Effector memory CD4-positive, alpha-beta T cell (primary cell): ENCODE results near the gene ZBTB43.

ENCODE experiments used
- DNase-seq, 3 donors: peaks; one replicate each; pipeline ENCODE4 v3.0.0-alpha.2; 2020
- H3K27ac ChIP-seq: 2 replicates; pipeline ENCODE4 v1.7.0; 2013; ENCODE audit warnings: mild to moderate bottlenecking, low read length, moderate library complexity; ENCODE audit not compliant: insufficient read depth, poor library complexity, severe bottlenecking
- H3K27me3 ChIP-seq: replicated peaks from 2 replicates; pipeline ENCODE4 v1.7.0; 2013; ENCODE audit warnings: mild to moderate bottlenecking, low read length; ENCODE audit not compliant: insufficient read depth, control insufficient read depth, poor library complexity, severe bottlenecking
- H3K36me3 ChIP-seq: 2 replicates; pipeline ENCODE4 v1.7.0; 2013; ENCODE audit warnings: mild to moderate bottlenecking, low read length, moderate library complexity; ENCODE audit not compliant: control insufficient read depth, insufficient read depth
- H3K4me1 ChIP-seq: 2 replicates; pipeline ENCODE4 v1.7.0; 2013; ENCODE audit warnings: low read length, mild to moderate bottlenecking; ENCODE audit not compliant: control insufficient read depth, insufficient read depth, poor library complexity, severe bottlenecking
- H3K4me3 ChIP-seq: 2 replicates; pipeline ENCODE4 v1.7.0; 2013; ENCODE audit warnings: low read length, low read depth, mild to moderate bottlenecking; ENCODE audit not compliant: insufficient read depth, poor library complexity, severe bottlenecking
- H3K9me3 ChIP-seq: 2 replicates; pipeline ENCODE4 v1.7.0; 2013; ENCODE audit warnings: mild to moderate bottlenecking, low read length, moderate library complexity; ENCODE audit not compliant: control insufficient read depth

The ZBTB43 gene

GRCh38 chr9:126862104-126862761 is 57.4 kb downstream of the ZBTB43 start:
- H3K9me3 ChIP-seq: no peaks in the 10 kb centered on the region
- no peak overlapping the region for H3K4me3 ChIP-seq
- peaks cover 13% of the 10 kb centered on the region for H3K4me1 ChIP-seq
- H3K27ac ChIP-seq: no peak overlapping the region
- DNase-seq: no peak
- H3K36me3 ChIP-seq: no peaks in the 10 kb centered on the region
- H3K27me3 ChIP-seq: no peaks in the 10 kb centered on the region

DNA sequence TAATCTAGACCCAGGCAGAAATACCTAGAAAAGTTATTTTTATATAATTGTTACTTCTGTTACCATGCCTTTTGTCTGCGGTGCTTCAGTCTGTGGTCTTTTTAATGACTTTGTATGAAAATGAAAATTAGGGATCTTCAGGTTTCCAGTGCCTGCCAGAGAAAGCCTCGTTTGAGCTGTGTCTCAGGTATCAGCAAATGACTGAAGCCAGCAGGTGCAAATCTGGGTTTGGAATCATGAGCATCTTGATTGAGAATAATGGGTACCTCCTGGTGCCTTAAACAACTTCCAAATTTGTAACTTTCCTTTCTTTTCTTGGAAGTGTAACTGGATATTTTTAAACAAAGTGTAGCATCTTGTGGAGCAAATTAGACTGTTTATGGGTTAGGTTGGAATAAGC is 59.9 kb downstream of the ZBTB43 start:
- no peak for DNase-seq
- H3K9me3 ChIP-seq: no peaks in the 10 kb centered on the region
- no peak overlapping the region for H3K27ac ChIP-seq
- no peaks in the 10 kb centered on the region for H3K27me3 ChIP-seq
- no peaks in the 10 kb centered on the region for H3K36me3 ChIP-seq
- H3K4me3 ChIP-seq: no peak overlapping the region
- H3K4me1 ChIP-seq: peaks cover 11% of the 10 kb centered on the region

GRCh38 chr9:126869368-126869767 is 64.5 kb downstream of the ZBTB43 start:
- Histone ChIP-seq H3K4me3 (no peak overlapping the region), H3K27ac (no peak overlapping the region), H3K27me3 (no peaks in the 10 kb centered on the region), H3K4me1 (no peaks in the 10 kb centered on the region), H3K36me3 (no peaks in the 10 kb centered on the region), H3K9me3 (no peaks in the 10 kb centered on the region)
- DNase-seq: no peak

DNA sequence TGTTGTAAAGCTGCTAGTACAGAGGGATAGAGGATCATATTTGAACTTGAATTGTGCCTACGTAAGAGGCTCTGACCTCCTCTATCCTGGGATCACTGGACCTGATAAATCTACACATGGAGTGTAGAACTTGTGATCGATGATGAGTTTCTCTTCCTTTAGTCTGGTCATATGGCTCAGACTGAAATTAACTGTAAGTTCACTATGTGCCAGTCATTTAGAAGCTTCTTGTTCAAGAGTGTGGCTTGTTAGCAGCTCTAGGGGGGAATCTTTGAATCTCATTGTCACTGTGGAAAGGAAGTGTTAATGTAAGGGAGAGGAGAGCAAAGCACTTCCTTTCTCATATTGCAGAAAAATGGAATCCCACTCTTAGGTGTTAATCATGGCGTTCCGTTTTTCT is 67.7 kb downstream of the ZBTB43 start:
- Histone ChIP-seq H3K27ac (no peak overlapping the region), H3K36me3 (no peaks in the 10 kb centered on the region), H3K4me1 (no peaks in the 10 kb centered on the region), H3K9me3 (no peaks in the 10 kb centered on the region), H3K4me3 (no peak overlapping the region), H3K27me3 (no peaks in the 10 kb centered on the region)
- no peak for DNase-seq

GRCh38 chr9:126874546-126875314 is 69.9 kb downstream of the ZBTB43 start:
- no peaks in the 10 kb centered on the region for H3K27me3 ChIP-seq
- no peaks in the 10 kb centered on the region for H3K4me1 ChIP-seq
- H3K4me3 ChIP-seq: no peak overlapping the region
- no peak for DNase-seq
- H3K9me3 ChIP-seq: no peaks in the 10 kb centered on the region
- no peak overlapping the region for H3K27ac ChIP-seq
- peaks cover 5% of the 10 kb centered on the region for H3K36me3 ChIP-seq

- Histone ChIP-seq H3K27ac (no peak overlapping the region), H3K4me1 (no peaks in the 10 kb centered on the region), H3K9me3 (no peaks in the 10 kb centered on the region), H3K36me3 (peaks cover 16% of the 10 kb centered on the region), H3K4me3 (no peak overlapping the region), H3K27me3 (no peaks in the 10 kb centered on the region)
- DNase-seq: no peak
These were observed 71.1 kb downstream of the ZBTB43 start for GRCh38 chr9:126875756-126876510.

GRCh38 chr9:126876531-126876930 is 71.7 kb downstream of the ZBTB43 start:
- Histone ChIP-seq H3K27me3 (no peaks in the 10 kb centered on the region), H3K4me1 (no peaks in the 10 kb centered on the region), H3K27ac (no peak overlapping the region), H3K4me3 (no peak overlapping the region), H3K36me3 (peaks cover 18% of the 10 kb centered on the region), H3K9me3 (no peaks in the 10 kb centered on the region)
- no peak for DNase-seq

DNA sequence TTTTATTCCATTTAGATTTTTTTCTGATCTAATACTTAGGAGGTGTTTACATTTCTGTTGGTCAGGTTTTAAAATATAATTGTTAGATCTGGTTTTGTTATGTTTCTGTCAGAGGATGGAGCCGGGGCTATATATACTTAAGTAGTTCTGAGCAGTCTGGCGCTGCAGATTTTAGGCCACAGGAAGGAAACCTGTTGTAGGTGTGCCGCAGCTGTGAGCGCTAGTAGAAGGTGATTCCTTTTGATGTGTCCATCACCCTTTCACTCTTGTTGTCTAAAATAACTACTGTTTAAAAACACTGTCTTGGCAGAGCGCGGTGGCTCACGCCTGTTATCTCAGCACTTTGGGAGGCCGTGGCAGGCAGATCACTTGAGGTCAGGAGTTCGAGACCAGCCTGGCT is 72.6 kb downstream of the ZBTB43 start:
- Histone ChIP-seq H3K4me3 (no peak overlapping the region), H3K9me3 (no peaks in the 10 kb centered on the region), H3K27me3 (no peaks in the 10 kb centered on the region), H3K36me3 (peaks cover 21% of the 10 kb centered on the region), H3K4me1 (no peaks in the 10 kb centered on the region), H3K27ac (no peak overlapping the region)
- DNase-seq: no peak

DNA sequence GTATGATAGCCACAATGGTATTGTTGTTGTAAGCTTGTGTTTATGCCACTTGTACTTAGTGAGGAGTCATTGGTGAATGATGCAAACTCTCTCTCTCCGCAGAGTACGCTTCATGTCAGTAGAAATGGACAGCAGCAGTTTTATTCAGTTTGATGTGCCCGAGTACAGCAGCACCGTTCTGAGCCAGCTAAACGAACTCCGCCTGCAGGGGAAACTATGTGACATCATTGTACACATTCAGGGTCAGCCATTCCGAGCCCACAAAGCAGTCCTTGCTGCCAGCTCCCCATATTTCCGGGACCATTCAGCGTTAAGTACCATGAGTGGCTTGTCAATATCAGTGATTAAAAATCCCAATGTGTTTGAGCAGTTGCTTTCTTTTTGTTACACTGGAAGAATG is 74.4 kb downstream of the ZBTB43 start:
- Histone ChIP-seq H3K9me3 (no peaks in the 10 kb centered on the region), H3K4me3 (no peak overlapping the region), H3K4me1 (no peaks in the 10 kb centered on the region), H3K27ac (no peak overlapping the region), H3K36me3 (peaks cover 21% of the 10 kb centered on the region), H3K27me3 (no peaks in the 10 kb centered on the region)
- no peak for DNase-seq
